ENCODE data around the gene PDE4D.

The PDE4D gene

GRCh38 chr5:59620535-59621212 lies 272.9 kb downstream of the PDE4D start:
- DNase-seq (ENCODE audit: low read depth): no peak
- H3K4me3 ChIP-seq (ENCODE audit: control insufficient read depth, low read depth, low read length): no peak overlapping the region
- TF ChIP-seq CTCF (conservative IDR thresholded peaks at IDR 0.05; ENCODE audit: control insufficient read depth, insufficient read depth, low read depth, low read length): no peak

GRCh38 chr5:59618644-59619043 lies 274.9 kb downstream of the PDE4D start:
- TF ChIP-seq CTCF (conservative IDR thresholded peaks at IDR 0.05; ENCODE audit: control insufficient read depth, insufficient read depth, low read depth, low read length): no peak
- H3K4me3 ChIP-seq (ENCODE audit: control insufficient read depth, low read depth, low read length): no peak overlapping the region
- no peak for DNase-seq (ENCODE audit: low read depth)

- no peak for TF ChIP-seq CTCF (conservative IDR thresholded peaks at IDR 0.05; ENCODE audit: control insufficient read depth, insufficient read depth, low read depth, low read length)
- no peak for DNase-seq (ENCODE audit: low read depth)
- H3K4me3 ChIP-seq (ENCODE audit: control insufficient read depth, low read depth, low read length): no peak overlapping the region
Measured at GRCh38 chr5:59617186-59617771, 276.2 kb downstream of the PDE4D start.

DNA sequence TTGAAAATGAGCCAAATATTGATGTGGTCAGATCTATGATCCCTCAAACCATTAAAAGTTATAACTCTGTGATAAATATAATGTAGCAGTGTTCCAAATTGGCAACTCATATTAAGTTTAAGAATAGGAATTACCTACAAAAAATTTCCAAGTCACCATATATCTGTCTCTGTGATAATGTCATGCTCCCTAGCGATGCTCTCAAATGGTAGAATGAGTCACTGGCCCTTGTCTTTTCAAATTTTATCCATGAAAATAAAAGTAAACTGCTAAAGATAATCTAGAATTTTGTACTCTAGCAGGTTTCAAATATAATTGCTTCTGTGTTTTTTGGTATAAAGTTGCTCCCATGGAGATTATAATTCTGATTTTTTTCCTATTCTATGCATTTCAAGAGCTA lies 277.1 kb downstream of the PDE4D start:
- no peak overlapping the region for H3K4me3 ChIP-seq (ENCODE audit: control insufficient read depth, low read depth, low read length)
- no peak for TF ChIP-seq CTCF (conservative IDR thresholded peaks at IDR 0.05; ENCODE audit: control insufficient read depth, insufficient read depth, low read depth, low read length)
- no peak for DNase-seq (ENCODE audit: low read depth)

- peak; percentile 38 for DNase-seq (ENCODE audit: low read depth)
- no peak overlapping the region for H3K4me3 ChIP-seq (ENCODE audit: control insufficient read depth, low read depth, low read length)
- no peak for TF ChIP-seq CTCF (conservative IDR thresholded peaks at IDR 0.05; ENCODE audit: control insufficient read depth, insufficient read depth, low read depth, low read length)
Measured at GRCh38 chr5:59615272-59615671, 278.3 kb downstream of the PDE4D start.

DNA sequence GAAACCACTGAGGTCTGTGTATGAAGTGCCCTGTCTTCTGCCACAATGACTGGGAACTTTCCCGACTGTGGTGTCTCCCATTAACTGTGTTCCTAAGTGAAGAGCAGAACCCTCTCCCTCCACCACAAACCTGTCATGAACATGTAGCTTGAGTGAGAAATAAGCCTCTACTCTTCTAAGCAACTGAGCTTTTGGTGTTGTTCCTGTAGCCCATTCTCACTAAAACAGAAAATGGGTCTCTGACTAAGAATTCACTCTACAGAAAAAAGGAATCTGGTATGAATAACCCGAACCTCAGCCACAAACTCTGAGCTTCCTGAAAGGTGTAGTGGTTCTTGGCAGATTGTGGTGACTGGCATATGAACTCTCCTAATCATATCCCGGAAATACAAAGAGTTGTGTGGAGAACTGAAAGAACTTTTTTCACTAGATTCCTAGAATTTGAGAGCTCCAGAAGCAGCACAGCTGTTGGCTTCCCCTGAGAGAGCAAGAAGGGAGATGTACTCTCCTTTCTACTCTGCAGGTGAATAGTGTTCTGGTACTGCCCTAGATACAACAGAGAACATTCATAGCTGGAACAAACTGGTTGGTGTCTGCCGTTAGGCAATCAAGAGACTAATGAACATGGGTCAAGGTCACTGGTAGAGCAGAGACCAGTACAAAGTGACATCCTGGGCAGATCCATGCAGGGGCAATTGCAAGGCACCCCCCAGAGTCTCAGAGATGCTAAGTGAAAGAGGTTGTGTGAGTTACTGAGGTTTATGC lies 283.8 kb downstream of the PDE4D start:
- no peak overlapping the region for H3K4me3 ChIP-seq (ENCODE audit: control insufficient read depth, low read depth, low read length)
- no peak for TF ChIP-seq CTCF (conservative IDR thresholded peaks at IDR 0.05; ENCODE audit: control insufficient read depth, insufficient read depth, low read depth, low read length)
- no peak for DNase-seq (ENCODE audit: low read depth)
